NB4 (cell line): ENCODE measurements around the gene ALOX15B.
"Not testable (repeated sequence)": the region's sequence is repeated elsewhere in the genome, so short reads cannot be mapped to it uniquely, and the experiment has no call there.

Experiments used
- CTCF ChIP-seq: IDR thresholded peaks from one replicate; pipeline ENCODE4 v1.5.1; 2012; ENCODE audit warnings: low read depth, low read length
- MAX ChIP-seq: IDR thresholded peaks from 2 replicates; pipeline ENCODE4 v1.6.1; 2011; ENCODE audit warnings: low read depth, low read length
- POLR2A ChIP-seq: IDR thresholded peaks from 2 replicates; pipeline ENCODE4 v1.6.1; 2011; ENCODE audit warnings: mild to moderate bottlenecking; ENCODE audit not compliant: insufficient read length; ENCODE audit errors: extremely low read depth

- TF ChIP-seq POLR2A, CTCF, MAX: not testable (repeated sequence)
Observed at GRCh38 chr17:8024161-8024560, 14.7 kb upstream of the ALOX15B start.
